ENCODE results near the gene CCDC57.

CCDC57 gene

DNA sequence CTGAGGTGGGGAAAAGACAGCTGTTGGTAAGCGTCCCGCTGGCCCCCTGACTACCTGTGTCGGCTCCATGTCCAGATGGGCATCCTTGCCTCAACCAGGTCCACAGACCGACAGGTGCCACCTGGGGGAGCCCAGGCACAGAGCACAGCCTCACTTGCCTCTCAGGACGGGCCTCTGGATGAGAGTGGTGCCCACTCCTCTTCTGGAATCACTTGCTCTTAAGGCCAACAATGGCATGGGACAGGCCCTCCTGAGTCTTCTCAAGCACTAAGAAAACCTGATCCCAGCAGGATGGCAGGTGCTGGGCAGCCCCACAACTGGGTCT lies 33.4 kb upstream of the CCDC57 start:
- DNase-seq, result no peak

DNA sequence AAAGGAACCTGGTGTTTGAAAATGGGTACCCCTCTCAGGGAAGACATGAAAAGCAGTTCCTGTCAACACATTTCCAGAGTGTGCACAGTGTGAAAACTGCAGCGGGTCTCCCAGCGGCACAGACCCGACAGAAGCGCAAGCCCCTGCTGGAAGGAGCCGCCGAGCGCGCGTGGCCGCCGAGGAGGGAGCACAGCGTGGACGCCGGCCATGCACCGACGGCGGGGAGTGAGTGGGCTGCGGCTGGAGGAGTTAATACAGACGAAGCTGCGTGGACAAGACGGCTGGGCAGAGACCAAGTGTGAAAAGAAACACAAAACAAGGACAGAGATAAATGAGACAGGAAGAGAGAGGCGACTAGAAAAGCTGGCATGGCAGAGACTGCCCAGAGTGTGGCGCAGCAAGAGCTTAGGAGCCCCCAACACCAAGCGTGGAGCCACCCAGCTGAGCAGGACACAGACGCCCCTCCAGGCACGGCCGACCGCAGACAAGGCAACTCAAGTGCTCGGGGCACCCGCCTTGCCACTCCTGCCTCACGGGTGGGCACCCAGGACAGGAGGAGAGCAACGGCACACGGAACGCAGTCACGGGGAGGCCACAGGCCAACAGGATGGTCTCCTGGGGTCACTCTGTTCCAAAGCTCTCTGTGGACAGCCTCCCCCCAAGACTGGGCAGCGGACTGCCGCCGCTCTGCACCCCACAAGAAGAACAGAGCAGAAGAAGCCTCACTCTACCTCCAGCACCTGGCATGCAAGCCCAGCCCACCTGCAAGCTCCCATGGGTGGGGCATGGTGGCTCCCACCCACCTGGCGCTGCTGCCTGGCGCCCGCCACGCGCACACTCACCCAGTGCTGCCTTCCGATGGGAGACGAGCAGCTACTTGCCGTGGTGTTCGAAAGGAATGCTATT lies 32.7 kb upstream of the CCDC57 start:
- no peak for DNase-seq

DNA sequence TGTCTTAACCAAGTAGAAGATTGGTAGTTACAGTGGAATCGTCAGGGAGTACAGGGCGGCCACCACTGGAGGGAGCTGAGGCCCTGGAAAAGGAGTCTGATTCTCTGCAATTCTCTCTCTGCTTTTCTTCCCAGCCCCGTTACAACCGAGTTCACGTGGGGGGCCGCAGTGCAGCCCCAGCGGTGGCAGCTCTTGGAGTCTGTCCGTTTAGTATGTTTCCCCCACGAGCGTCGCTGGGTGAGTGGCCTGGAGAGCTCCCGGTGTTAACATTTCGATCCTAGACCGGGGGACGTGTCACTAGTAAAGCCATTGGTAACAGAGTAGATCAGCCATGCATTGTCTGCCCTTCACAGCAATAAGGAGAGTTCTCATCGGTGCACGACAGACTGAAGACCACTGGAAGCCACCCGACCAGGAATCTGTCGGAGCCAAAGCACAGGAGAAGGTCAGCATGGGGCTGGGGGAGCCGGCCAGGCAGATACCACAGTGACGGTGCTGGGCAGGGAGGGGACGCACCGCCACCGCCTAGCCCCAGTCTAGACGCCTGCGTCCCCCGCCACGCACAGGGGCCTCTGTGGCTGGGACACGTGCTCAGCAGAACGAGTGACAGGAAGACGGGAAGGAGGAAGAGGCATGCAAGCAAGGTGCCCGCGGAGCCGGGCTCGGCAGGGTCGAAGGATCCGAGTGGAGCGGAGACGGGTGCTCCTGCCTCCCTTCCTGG lies 31.9 kb upstream of the CCDC57 start:
- no peak for DNase-seq

DNA sequence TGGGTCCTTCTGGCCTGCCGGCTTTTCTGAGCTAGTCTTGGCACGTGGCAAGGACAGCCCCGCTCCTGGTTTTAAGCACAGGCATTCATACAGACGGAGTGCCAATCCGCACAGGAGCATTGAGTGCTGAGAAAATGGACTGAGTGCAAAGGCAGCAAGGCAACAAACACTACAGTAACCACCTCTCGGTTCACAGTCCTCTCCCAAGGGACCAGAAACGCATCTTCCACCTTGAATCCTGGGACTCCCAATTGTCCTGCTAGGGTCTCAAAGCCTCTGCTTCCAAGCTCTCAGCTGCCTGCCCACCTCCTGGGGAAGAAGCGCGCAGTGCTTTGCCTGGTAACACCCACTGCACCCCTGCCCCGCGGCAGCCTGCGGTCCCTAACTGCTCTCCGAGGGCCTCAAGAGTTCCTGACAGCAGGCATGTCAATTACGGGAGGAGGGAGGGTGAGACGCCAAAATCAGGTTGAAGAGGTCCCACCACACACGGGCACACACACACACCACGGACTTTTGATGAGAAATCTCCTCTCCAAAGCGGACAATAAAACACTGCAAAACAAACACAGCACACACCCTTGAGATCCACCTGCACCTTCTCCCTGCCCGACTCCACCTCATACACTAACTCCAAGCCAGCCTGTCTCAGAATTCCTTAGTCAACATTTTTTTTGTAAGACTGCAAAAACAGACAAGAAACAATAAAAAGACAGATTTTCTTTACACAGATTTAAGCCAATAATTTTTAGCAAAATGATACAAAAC lies 31.2 kb upstream of the CCDC57 start:
- DNase-seq, result no peak

DNA sequence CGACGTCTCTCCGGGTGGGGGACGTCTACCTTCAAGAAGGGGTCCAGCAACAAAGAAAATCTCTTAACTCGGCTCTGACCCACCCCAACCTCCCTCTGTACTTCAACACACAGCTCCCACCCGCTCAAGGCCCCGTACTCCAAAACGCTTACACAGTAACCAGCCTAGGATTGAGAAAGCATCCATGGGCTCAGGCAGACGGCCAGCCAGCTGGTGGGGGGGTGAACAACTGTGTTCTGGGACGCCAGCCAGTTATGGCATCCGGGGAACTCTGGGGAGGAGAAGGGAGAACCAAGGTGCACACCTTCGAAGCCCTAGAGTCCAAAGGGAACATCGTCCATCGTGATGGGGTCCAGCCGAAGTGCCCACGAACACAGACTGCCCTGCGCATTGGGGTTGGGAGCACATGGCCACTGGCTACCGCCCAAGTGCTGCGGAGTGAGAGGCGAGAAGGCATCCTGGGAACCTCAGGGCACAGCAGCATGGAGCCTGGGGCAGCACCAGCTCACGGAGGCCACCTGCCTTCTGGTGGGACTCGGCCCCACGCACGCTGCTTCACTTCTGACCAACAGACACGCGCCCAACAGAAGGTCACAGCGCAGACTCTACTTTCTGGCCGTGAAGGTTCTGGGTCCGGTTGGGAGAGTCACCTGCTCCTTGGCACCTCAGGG lies 30.5 kb upstream of the CCDC57 start:
- no peak for DNase-seq

DNA sequence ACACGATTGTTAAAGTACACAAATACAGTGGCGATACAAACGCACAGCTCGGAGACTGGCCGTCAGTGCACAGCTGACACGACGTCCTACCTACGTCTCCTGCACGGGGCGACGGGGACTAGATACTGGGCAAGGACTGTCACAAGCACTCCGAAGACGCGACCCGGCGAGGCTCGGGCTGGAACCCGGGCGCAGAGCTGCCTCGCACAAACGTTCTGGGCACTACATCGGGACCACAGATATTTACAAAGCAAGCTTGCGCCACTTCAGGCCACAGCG lies 30.0 kb upstream of the CCDC57 start:
- DNase-seq, result no peak

DNA sequence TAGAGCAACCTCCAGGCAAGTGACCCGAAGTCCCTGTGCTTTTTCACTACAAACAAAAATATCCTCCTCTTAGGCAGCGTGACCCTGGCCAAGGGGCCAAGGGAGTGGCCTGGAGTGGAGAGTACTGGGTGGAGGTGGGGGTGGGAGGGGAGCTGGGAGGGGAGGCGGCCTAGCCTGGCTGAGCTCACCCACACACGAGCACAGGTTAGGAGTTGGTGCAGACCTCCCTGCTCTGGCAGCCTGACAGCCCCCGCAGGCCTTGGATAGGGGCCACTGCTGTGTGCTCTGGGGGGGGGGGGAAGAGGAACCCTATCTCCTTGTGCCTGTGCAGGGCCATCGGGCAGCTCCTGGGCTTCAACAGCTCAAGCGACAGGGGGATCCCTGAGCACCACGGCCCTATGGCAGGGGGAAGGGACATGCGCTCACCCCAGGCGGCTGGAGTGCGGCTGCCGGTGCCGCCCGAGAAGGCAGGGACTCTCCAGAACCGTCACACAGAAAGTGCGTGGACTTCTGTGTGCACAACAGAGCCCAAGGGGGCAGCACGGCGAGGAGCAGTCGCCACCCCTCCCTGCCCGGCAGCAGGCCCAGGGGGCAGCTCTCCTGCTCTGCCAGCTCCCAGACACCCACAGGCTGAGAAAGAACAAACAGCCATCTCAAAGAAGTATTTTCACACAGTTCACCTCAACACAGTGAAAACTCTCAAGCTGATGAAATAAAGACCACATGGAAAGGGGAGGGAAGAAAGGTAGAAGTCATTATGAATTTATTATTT lies 29.5 kb upstream of the CCDC57 start:
- DNase-seq, result no peak

DNA sequence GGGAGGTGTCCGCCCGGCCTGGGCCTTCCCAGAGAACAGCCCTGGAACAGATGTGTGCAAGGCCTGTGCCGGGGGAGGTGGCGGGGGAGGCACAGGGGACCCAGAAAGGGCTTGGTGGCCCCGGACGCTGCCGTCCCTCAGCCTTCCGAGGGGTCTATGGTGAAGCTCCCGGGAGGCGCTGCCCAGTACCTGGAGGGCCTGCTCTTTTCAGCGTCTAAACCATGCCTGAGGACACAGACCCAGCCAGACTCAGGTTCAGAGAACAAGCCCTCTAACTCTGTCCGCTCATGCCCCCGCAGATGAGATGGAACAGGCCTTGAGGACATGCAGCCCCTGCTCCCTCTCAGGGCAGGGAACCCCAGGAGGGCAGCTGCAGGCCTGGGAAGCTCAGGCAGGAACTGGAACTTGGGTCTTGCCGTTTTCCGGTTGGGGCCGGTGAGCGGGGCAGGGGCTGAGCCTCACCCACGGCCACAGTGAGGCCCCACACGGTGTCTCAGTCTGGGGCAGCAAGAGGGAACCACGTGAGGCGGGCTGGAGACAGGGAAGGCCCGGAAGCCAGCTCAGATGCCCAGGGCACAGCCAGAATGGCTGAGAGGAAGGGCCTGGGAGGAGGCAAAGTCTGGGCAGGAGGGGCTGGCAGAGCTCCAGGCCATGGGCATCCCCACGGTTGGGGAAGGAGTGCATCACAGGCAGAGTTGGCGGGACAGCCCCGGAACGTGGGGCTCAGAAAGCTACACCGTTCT lies 28.7 kb upstream of the CCDC57 start:
- DNase-seq, result no peak

DNA sequence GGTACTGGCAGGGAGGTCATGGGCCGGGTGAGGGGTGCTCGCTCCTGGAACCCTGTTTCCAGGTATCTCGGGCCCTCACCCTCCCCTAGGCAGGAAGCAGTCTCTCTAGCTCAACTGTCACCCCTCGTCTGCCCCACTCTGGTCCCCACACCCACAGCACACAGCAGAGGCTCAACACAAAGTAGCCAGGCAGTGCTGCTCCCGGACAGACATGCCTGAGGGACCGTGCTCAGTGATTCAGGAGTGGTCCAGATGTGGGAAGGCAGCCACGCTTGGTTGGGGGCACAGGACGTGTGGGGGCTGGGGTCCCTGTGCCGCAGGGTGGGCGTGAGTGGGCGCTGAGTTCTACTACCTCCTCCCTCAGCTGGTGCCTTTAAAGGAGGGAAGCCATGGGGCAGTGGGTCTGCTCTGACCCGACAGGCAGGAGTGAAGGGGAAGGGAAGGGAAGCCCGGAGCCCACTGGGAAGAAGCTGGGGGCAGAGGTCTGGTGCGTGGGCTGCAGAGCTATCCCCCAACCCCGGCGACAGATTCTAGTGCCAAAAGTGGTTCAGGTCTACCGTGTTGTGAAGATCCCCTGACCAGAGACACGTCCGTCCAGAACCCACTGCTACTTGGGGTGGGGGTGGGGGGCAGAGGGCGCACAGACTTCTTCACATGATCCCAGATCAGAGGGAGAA lies 28.0 kb upstream of the CCDC57 start:
- DNase-seq, result no peak

DNA sequence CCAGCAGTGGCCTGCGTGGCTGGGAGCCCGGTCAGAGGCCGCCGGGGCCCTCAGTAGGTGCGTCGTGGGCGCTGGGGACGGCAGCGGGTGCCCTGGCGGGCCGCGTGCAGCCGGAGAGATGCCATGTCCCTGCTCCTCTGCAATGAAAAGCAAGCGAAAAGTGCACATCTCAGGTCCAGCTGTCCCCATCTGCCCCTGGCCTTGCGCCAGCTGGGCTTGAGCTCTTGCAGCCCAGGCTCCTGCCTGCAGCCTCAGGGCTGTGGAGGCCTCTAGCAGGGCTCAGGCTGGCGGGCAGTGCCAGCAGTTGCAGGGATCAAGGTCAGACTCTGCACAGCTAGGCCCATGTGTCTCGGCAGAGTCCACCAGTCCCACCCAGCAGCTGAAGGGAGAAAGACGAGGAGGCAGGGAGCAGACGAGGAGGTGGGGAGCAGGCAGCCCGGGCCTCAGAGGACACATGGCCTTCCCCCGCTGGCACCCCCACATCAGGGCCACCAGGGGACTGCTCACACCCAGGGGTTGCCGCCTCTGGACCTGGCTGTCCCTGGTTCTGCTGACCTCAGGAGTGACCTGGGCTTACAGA lies 27.4 kb upstream of the CCDC57 start:
- no peak for DNase-seq

DNA sequence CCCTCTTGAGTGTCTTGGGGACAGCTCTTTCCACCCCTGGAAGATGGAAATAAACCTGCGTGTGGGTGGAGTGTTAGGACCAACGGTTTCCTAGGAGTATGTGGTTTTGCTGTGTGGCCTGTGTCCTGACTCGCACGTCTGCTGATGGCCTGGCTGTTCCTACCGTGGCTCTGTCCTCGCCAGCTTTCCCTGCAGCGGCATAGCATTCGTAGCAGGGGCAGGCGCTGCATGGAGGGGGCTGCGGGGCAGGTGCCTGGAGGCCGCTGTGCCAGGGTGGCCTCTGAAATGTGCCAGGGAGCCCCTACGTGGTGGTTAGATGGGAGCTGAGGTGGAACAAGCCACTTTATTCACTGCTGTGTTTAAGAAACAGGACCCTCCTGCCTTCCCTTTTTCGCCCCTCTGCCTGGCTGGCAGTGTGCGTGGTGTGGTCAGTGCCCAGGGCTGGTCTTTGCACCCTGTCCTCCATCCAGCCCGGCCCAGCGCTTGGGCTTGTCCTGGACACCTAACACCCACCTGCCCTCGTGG lies 26.8 kb upstream of the CCDC57 start:
- DNase-seq, result no peak

DNA sequence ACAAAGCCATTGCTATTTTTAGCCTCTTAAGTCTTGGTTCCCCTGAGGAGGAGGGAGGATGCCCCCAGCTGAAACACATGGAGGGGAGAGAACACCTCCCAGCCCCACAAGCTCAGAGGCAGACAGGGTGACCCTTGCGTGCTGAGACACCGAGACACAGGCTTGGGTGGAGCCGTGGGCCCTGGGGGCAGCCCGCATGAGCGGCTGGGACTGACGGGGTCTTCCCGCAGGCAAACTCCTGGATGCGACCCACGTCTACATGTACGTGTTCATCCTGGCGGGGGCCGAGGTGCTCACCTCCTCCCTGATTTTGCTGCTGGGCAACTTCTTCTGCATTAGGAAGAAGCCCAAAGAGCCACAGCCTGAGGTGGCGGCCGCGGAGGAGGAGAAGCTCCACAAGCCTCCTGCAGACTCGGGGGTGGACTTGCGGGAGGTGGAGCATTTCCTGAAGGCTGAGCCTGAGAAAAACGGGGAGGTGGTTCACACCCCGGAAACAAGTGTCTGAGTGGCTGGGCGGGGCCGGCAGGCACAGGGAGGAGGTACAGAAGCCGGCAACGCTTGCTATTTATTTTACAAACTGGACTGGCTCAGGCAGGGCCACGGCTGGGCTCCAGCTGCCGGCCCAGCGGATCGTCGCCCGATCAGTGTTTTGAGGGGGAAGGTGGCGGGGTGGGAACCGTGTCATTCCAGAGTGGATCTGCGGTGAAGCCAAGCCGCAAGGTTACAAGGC lies 26.0 kb upstream of the CCDC57 start:
- peak; percentile 48 to 82 (median 70) for DNase-seq

DNA sequence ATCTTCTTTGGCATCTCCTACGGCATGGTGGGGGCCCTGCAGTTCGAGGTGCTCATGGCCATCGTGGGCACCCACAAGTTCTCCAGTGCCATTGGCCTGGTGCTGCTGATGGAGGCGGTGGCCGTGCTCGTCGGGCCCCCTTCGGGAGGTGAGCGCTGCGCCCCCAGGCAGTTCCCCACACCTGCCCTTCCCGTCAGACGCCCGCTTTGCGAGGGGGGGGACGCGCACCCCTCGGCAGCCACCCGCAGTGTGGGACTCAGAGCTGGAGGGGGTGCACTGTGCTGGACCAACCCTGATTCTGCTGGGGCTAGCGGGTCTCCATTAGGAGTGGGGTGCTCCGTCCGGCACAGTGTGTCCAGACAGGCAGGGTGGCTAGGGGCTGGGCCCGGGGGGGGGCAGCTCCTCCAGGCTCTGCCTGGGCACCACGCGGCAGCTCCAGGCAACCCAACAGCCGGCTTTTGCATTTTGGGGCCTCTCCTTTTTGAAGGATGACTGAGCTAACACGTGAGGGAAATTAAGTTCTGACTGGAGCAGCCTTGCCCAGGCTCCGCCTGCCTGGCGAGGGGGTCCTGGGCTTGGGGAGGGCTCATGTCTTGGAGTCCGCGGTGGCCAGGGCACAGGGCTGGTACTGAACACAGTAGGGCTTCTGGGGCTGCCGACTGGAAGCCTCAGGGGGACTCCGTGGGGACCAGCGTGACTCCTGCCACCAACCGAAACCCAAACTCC lies 25.3 kb upstream of the CCDC57 start:
- DNase-seq, result no peak

DNA sequence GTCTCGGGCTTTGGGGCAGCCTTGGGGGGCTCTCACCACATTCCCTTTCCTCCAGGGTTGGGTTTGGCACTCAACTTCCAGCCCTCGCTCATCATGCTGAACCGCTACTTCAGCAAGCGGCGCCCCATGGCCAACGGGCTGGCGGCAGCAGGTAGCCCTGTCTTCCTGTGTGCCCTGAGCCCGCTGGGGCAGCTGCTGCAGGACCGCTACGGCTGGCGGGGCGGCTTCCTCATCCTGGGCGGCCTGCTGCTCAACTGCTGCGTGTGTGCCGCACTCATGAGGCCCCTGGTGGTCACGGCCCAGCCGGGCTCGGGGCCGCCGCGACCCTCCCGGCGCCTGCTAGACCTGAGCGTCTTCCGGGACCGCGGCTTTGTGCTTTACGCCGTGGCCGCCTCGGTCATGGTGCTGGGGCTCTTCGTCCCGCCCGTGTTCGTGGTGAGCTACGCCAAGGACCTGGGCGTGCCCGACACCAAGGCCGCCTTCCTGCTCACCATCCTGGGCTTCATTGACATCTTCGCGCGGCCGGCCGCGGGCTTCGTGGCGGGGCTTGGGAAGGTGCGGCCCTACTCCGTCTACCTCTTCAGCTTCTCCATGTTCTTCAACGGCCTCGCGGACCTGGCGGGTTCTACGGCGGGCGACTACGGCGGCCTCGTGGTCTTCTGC lies 24.6 kb upstream of the CCDC57 start:
- no peak for DNase-seq

DNA sequence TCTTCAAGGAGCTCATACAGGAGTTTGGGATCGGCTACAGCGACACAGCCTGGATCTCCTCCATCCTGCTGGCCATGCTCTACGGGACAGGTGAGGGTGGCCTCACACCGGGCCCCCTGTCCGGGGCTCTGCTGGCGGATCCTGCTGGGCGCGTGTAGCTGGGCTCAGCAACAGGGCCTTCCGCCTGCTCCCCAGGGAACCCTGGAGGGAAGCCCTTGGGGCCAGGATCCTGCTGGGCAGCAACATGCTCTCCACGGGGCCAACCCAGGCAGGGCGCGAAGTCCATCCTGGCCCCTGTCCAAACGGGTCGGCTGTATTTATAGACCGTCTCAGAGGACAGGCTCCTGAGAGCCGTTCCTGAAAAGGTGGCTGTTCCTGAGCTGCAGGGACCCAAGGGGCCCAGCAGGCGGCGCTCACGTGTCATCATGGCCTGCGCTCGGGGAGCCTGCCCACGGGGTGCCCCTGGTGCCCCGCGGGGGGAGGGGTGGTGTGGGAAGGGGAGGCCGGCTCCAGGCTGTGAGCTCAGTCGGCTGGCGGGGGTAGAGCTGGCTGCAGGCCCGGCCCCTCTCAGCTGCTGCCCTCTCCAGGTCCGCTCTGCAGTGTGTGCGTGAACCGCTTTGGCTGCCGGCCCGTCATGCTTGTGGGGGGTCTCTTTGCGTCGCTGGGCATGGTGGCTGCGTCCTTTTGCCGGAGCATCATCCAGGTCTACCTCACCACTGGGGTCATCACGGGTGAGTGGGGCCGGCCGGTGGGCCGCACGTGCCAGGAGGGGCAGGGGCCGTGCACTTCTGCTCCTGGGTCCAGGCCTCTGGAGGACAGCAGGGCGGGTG lies 23.7 kb upstream of the CCDC57 start:
- peak; percentile 48 to 69 (median 56) for DNase-seq

DNA sequence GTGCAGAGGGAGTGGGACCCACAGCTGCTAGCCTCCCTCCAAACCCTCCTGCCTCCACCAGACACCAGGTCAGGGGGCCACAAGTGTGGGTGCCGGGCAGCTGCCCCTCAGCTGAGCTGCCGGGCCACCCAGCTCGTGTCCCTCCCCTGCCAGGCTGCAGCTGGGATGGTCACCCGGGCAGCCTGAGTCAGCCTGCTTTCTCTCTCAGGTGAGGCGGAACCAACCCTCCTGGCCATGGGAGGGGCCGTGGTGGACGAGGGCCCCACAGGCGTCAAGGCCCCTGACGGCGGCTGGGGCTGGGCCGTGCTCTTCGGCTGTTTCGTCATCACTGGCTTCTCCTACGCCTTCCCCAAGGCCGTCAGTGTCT lies 23.1 kb upstream of the CCDC57 start:
- no peak for DNase-seq

DNA sequence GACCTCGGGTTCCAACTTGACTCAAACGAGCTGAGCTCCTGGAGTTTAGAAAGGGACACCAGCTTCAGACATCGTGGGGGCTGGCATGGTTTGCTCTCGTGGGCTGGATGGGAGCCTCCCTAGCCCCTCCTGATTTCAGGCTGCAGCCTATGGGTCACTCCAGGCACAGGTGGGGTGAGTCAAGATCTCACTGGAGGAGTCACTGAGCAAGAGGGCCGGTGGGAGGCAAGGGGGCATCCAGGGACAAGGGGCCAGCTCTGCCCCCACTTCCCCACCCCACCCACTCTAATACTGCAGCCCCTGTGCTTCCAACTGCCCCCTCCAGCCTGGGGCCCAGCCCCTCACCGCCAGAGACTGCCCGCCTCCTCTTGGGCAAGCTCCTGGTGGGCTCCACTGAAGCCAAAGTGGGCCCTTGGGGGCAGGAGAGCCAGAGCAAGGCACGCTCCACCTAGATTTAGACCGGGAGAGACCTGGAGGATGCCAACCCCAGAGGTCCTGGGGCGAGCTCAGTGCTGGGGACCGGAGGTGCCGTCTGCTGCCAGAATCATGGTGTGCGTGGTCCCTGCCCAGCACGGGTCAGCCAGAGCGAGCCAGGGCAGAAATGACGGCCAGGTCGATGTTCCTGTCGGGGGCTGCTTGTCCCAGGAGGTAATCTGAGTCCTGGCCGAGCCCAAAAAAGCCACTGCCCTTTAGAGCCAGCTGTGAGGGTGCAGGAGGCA lies 22.6 kb upstream of the CCDC57 start:
- DNase-seq, result no peak

Measured in T-helper 2 cell (primary cell).